GM23338 (cell line): ENCODE results near the gene ZBTB7A. TPM values are rescaled to one million over a fixed set of nuclear protein-coding genes. Genes with fewer than 3 reads are reported as not detected.

ENCODE experiments used
- ATAC-seq: fragments of 200-7000 bp; cut with Tn5 transposase; 3 replicates; pipeline ENCODE4 v1.9.1; 2020
- DNase-seq: peaks from one replicate; pipeline ENCODE4 v3.0.0-alpha.2; 2015; ENCODE audit warnings: low spot score
- H2AFZ ChIP-seq: fragments of 200-600 bp; sonication (generic); 2 replicates; pipeline ENCODE4 v1.8.0; 2016; ENCODE audit warnings: antibody characterized with exemption, mild to moderate bottlenecking, moderate library complexity
- H3F3A ChIP-seq: fragments of 200-600 bp; sonication (generic); replicated peaks from 2 replicates; pipeline ENCODE4 v1.8.0; 2017; ENCODE audit warnings: antibody characterized with exemption, mixed run types, low read depth
- H3K27ac ChIP-seq: fragments of 200-600 bp; sonication (generic); 2 replicates; pipeline ENCODE4 v1.6.1; 2016; ENCODE audit warnings: low read depth
- H3K27me3 ChIP-seq: fragments of 200-600 bp; sonication (generic); 2 replicates; pipeline ENCODE4 v1.8.0; 2016; ENCODE audit warnings: mild to moderate bottlenecking, mixed run types, moderate library complexity; ENCODE audit not compliant: insufficient read depth
- H3K36me3 ChIP-seq: fragments of 200-600 bp; sonication (generic); 2 replicates; pipeline ENCODE4 v1.8.0; 2016; ENCODE audit warnings: mild to moderate bottlenecking; ENCODE audit not compliant: insufficient read depth
- H3K4me1 ChIP-seq: fragments of 200-600 bp; sonication (generic); 2 replicates; pipeline ENCODE4 v1.8.0; 2016; ENCODE audit warnings: mild to moderate bottlenecking, moderate library complexity; ENCODE audit not compliant: insufficient read depth
- H3K4me2 ChIP-seq: fragments of 200-600 bp; sonication (generic); 2 replicates; pipeline ENCODE4 v1.7.1; 2017; ENCODE audit warnings: mixed run types
- H3K4me3 ChIP-seq: fragments of 200-600 bp; sonication (generic); 2 replicates; pipeline ENCODE4 v1.6.1; 2016; ENCODE audit warnings: mixed run types
- H3K79me2 ChIP-seq: fragments of 200-600 bp; sonication (generic); replicated peaks from 2 replicates; pipeline ENCODE4 v1.8.0; 2017; ENCODE audit warnings: mild to moderate bottlenecking; ENCODE audit not compliant: insufficient read depth
- H3K9me2 ChIP-seq: fragments of 200-600 bp; sonication (generic); 2 replicates; pipeline ENCODE4 v1.8.0; 2017; ENCODE audit not compliant: insufficient read depth
- H4K20me1 ChIP-seq: fragments of 200-600 bp; sonication (generic); replicated peaks from 2 replicates; pipeline ENCODE4 v1.8.0; 2017; ENCODE audit warnings: mild to moderate bottlenecking; ENCODE audit not compliant: insufficient read depth
- H3K27ac Mint-ChIP-seq: 2 replicates; pipeline ENCODE4 v1.8.0; 2020; ENCODE audit warnings: inconsistent platforms, mild to moderate bottlenecking, moderate library complexity, mixed read lengths
- H3K27me3 Mint-ChIP-seq: 3 replicates; pipeline ENCODE4 v1.8.0; 2022; ENCODE audit warnings: low read depth, mild to moderate bottlenecking, moderate library complexity, mixed read lengths, inconsistent platforms; ENCODE audit not compliant: insufficient read depth, poor library complexity
- H3K36me3 Mint-ChIP-seq: 3 replicates; pipeline ENCODE4 v1.8.0; 2021; ENCODE audit warnings: low read depth, mild to moderate bottlenecking, inconsistent platforms, moderate library complexity, mixed read lengths
- H3K4me1 Mint-ChIP-seq: 3 replicates; pipeline ENCODE4 v1.8.0; 2020; ENCODE audit warnings: mild to moderate bottlenecking, inconsistent platforms, mixed read lengths
- H3K4me3 Mint-ChIP-seq: 3 replicates; pipeline ENCODE4 v1.8.0; 2021; ENCODE audit warnings: moderate library complexity, mild to moderate bottlenecking, inconsistent platforms, mixed read lengths
- H3K9me3 Mint-ChIP-seq: 3 replicates; pipeline ENCODE4 v1.8.0; 2020; ENCODE audit warnings: moderate library complexity, mild to moderate bottlenecking, inconsistent platforms, mixed read lengths
- CREB1 ChIP-seq: fragments of 250-450 bp; sonication (Bioruptor Pico); IDR thresholded peaks from 2 replicates; pipeline ENCODE4 v1.5.0; 2020; ENCODE audit warnings: low read depth, mild to moderate bottlenecking, moderate library complexity
- ETS1 ChIP-seq: IDR thresholded peaks from 2 replicates; pipeline ENCODE4 v1.6.1; 2016; ENCODE audit warnings: antibody characterized with exemption
- EZH2 ChIP-seq: fragments of 200-600 bp; sonication (generic); IDR thresholded peaks from one replicate; pipeline ENCODE4 v1.8.0; 2017; ENCODE audit warnings: antibody characterized with exemption, mild to moderate bottlenecking, low read depth; ENCODE audit not compliant: unreplicated experiment
- NANOG ChIP-seq: IDR thresholded peaks from 2 replicates; pipeline ENCODE4 v1.6.1; 2016; ENCODE audit warnings: antibody characterized with exemption, borderline replicate concordance
- STAT1 ChIP-seq: IDR thresholded peaks from one replicate; pipeline ENCODE4 v1.6.1; 2016; ENCODE audit warnings: antibody characterized with exemption; ENCODE audit not compliant: unreplicated experiment
- ZNF114 ChIP-seq: fragments of 250-450 bp; sonication (Bioruptor Pico); IDR thresholded peaks from 2 replicates; pipeline ENCODE4 v1.5.0; 2020; ENCODE audit warnings: mild to moderate bottlenecking, moderate library complexity
- ZNF331 ChIP-seq: fragments of 250-450 bp; sonication (Bioruptor Pico); IDR thresholded peaks from 2 replicates; pipeline ENCODE4 v1.5.0; 2020; ENCODE audit warnings: low read depth, mild to moderate bottlenecking, moderate library complexity
- ZNF462 ChIP-seq: fragments of 250-450 bp; sonication (Bioruptor Pico); IDR thresholded peaks from 2 replicates; pipeline ENCODE4 v1.5.0; 2020; ENCODE audit warnings: mild to moderate bottlenecking, moderate library complexity
- polyA plus RNA-seq: library from polyadenylated mRNA; unstranded; fragments of >200 nt; fragmentation: Nextera tagmentation; extraction: Ambion mirVana; gene quantifications from 2 replicates; pipeline ENCODE4 v1.2.1, GENCODE V29; 2016
- total RNA-seq: library from RNA; depleted of rRNA; stranded (reverse); fragments of >200 nt; shearing (Covaris generic); gene quantifications from 2 replicates; pipeline ENCODE4 v1.2.3, GENCODE V29; 2014
- TF ChIP-seq, protein P1 (sequence below), 2 experiments: fragments of 200-600 bp in 1 of 2; sonication (generic) in 1 of 2; conservative IDR thresholded peaks; 2 replicates each; pipeline versions ENCODE4 v1.5.1 to v1.6.1; 2016 to 2017; ENCODE audit warnings: antibody characterized with exemption in 2 of 2, low read depth in 2 of 2, mild to moderate bottlenecking in 2 of 2, moderate library complexity in 1 of 2
- TF ChIP-seq, protein P2 (sequence below): IDR thresholded peaks from one replicate; pipeline ENCODE4 v1.6.1; 2018; ENCODE audit warnings: antibody characterized with exemption; ENCODE audit not compliant: unreplicated experiment

ZBTB7A gene
- total and polyA plus RNA-seq, 2 experiments from 2014 or later: 9.5 to 35.0 TPM

- Mint-ChIP-seq H3K27ac (no peak overlapping the region), H3K9me3 (no peaks in the 10 kb centered on the region), H3K4me1 (no peaks in the 10 kb centered on the region), H3K4me3 (no peak overlapping the region), H3K36me3 (peaks cover 20% of the 10 kb centered on the region), H3K27me3 (no peaks in the 10 kb centered on the region)
- Histone ChIP-seq H2AFZ (no peak overlapping the region), H3K4me3 (no peak overlapping the region), H3F3A (peaks cover 4% of the 10 kb centered on the region; the same call in 1 of the 2 replicates), H3K27ac (no peak overlapping the region), H3K4me2 (no peak overlapping the region), H3K27me3 (no peaks in the 10 kb centered on the region), H4K20me1 (no peaks in the 10 kb centered on the region; the same call in 1 of the 2 replicates), H3K79me2 (no peaks in the 10 kb centered on the region), H3K36me3 (no peaks in the 10 kb centered on the region; the same call in 1 of the 2 replicates), H3K4me1 (no peaks in the 10 kb centered on the region), H3K9me2 (no peaks in the 10 kb centered on the region)
- no peak for DNase-seq
- no peak for ATAC-seq
- TF ChIP-seq ZNF331: no peak
- no peak for TF ChIP-seq ZNF114 (CRISPR knock-in tag)
- no peak for TF ChIP-seq NANOG
- TF ChIP-seq, protein P1, sequence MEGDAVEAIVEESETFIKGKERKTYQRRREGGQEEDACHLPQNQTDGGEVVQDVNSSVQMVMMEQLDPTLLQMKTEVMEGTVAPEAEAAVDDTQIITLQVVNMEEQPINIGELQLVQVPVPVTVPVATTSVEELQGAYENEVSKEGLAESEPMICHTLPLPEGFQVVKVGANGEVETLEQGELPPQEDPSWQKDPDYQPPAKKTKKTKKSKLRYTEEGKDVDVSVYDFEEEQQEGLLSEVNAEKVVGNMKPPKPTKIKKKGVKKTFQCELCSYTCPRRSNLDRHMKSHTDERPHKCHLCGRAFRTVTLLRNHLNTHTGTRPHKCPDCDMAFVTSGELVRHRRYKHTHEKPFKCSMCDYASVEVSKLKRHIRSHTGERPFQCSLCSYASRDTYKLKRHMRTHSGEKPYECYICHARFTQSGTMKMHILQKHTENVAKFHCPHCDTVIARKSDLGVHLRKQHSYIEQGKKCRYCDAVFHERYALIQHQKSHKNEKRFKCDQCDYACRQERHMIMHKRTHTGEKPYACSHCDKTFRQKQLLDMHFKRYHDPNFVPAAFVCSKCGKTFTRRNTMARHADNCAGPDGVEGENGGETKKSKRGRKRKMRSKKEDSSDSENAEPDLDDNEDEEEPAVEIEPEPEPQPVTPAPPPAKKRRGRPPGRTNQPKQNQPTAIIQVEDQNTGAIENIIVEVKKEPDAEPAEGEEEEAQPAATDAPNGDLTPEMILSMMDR (conservative IDR thresholded peaks at IDR 0.05; ENCODE audit: low read depth in 2 of 2): no peak
Observed at GRCh38 chr19:4031420-4031819, 35.3 kb downstream of the ZBTB7A start.

GRCh38 chr19:4030981-4031380 lies 35.7 kb downstream of the ZBTB7A start:
- Histone ChIP-seq H3K36me3 (no peaks in the 10 kb centered on the region; the same call in 1 of the 2 replicates), H3K4me2 (no peak overlapping the region), H3K4me1 (no peaks in the 10 kb centered on the region), H4K20me1 (no peaks in the 10 kb centered on the region; the same call in 1 of the 2 replicates), H3F3A (no peaks in the 10 kb centered on the region; the same call in 1 of the 2 replicates), H3K9me2 (no peaks in the 10 kb centered on the region), H3K27ac (no peak overlapping the region), H2AFZ (no peak overlapping the region), H3K79me2 (no peaks in the 10 kb centered on the region), H3K27me3 (no peaks in the 10 kb centered on the region), H3K4me3 (no peak overlapping the region)
- H3K27me3 Mint-ChIP-seq: no peaks in the 10 kb centered on the region
- no peak for DNase-seq
- H3K9me3 Mint-ChIP-seq: no peaks in the 10 kb centered on the region
- H3K36me3 Mint-ChIP-seq: peaks cover 23% of the 10 kb centered on the region
- H3K4me1 Mint-ChIP-seq: no peaks in the 10 kb centered on the region
- H3K27ac Mint-ChIP-seq: no peak overlapping the region
- no peak for ATAC-seq
- no peak overlapping the region for H3K4me3 Mint-ChIP-seq
- TF ChIP-seq ZNF462 (no peak), ZNF331 (no peak), ETS1 (no peak), CREB1 (CRISPR knock-in tag) (no peak), EZH2 (no peak), STAT1 (no peak)
- TF ChIP-seq, protein P2, sequence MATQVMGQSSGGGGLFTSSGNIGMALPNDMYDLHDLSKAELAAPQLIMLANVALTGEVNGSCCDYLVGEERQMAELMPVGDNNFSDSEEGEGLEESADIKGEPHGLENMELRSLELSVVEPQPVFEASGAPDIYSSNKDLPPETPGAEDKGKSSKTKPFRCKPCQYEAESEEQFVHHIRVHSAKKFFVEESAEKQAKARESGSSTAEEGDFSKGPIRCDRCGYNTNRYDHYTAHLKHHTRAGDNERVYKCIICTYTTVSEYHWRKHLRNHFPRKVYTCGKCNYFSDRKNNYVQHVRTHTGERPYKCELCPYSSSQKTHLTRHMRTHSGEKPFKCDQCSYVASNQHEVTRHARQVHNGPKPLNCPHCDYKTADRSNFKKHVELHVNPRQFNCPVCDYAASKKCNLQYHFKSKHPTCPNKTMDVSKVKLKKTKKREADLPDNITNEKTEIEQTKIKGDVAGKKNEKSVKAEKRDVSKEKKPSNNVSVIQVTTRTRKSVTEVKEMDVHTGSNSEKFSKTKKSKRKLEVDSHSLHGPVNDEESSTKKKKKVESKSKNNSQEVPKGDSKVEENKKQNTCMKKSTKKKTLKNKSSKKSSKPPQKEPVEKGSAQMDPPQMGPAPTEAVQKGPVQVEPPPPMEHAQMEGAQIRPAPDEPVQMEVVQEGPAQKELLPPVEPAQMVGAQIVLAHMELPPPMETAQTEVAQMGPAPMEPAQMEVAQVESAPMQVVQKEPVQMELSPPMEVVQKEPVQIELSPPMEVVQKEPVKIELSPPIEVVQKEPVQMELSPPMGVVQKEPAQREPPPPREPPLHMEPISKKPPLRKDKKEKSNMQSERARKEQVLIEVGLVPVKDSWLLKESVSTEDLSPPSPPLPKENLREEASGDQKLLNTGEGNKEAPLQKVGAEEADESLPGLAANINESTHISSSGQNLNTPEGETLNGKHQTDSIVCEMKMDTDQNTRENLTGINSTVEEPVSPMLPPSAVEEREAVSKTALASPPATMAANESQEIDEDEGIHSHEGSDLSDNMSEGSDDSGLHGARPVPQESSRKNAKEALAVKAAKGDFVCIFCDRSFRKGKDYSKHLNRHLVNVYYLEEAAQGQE: no peak
